ENCODE results near the gene DSTYK. TPM values are rescaled to one million over a fixed set of nuclear protein-coding genes. Genes with fewer than 3 reads are reported as not detected.

Gene DSTYK
- total RNA-seq, 1 experiment from 2014 or later: 8.4 TPM

- peaks cover 7% of the 10 kb centered on the region; the same call in 1 of the 2 replicates for H3K36me3 ChIP-seq (ENCODE audit: low read depth, low read length)
- ATAC-seq: peak; percentile 95
- no peaks in the 10 kb centered on the region for H3F3A ChIP-seq (ENCODE audit: low read length, unreplicated experiment)
- peaks cover 35% of the 10 kb centered on the region for H3K79me2 ChIP-seq (ENCODE audit: low read length)
- no peaks in the 10 kb centered on the region for H4K20me1 ChIP-seq (ENCODE audit: low read length)
- H2AFZ ChIP-seq (ENCODE audit: low read length): no peak overlapping the region
- no peaks in the 10 kb centered on the region for H3K9me2 ChIP-seq (replicated peaks; ENCODE audit: low read length)
- peak; percentile 82 for DNase-seq
- H3K9ac ChIP-seq (ENCODE audit: low read length): no peak overlapping the region
- peaks cover 12% of the 10 kb centered on the region for H3K4me1 ChIP-seq (ENCODE audit: insufficient read depth, low read length)
- intact Hi-C loops (cut with micrococcal nuclease): no loop called here
- ChIA-PET CTCF (no interaction called here), POLR2A (ENCODE audit: unreplicated experiment) (no interaction called here)
- TF ChIP-seq EZH2phosphoT487 (IDR thresholded peaks at IDR 0.05; ENCODE audit: borderline replicate concordance, low read length) (no peak), CTCF (conservative IDR thresholded peaks at IDR 0.05; ENCODE audit: low read depth, low read length) (no peak), EZH2 (IDR thresholded peaks at IDR 0.05; ENCODE audit: low read length, unreplicated experiment) (no peak)
- 0 out of 2 replicates have a peak overlapping the region, but pooled peaks have one; percentile 9 for H3K4me2 ChIP-seq (ENCODE audit: low read length)
- no peak overlapping the region for H3K27ac ChIP-seq (ENCODE audit: low read length)
- H3K27me3 ChIP-seq (ENCODE audit: low read length): no peaks in the 10 kb centered on the region
- H3K4me3 ChIP-seq (ENCODE audit: low read length): no peak overlapping the region
- no TSS peak for BruUV-seq (replicated peaks)
- no peaks in the 10 kb centered on the region for H3K9me3 ChIP-seq (ENCODE audit: low read length)
Observed at GRCh38 chr1:205188098-205188497, 23.4 kb downstream of the DSTYK start.

- H3K36me3 ChIP-seq (ENCODE audit: low read depth, low read length): peaks cover 7% of the 10 kb centered on the region; the same call in 1 of the 2 replicates
- intact Hi-C loops (cut with micrococcal nuclease): no loop called here
- peaks cover 32% of the 10 kb centered on the region for H3K79me2 ChIP-seq (ENCODE audit: low read length)
- ChIA-PET POLR2A (ENCODE audit: unreplicated experiment) (no interaction called here), CTCF (no interaction called here)
- no peak overlapping the region for H3K4me2 ChIP-seq (ENCODE audit: low read length)
- no peak overlapping the region for H3K27ac ChIP-seq (ENCODE audit: low read length)
- H3F3A ChIP-seq (ENCODE audit: low read length, unreplicated experiment): no peaks in the 10 kb centered on the region
- no peak for ATAC-seq
- no peak for TF ChIP-seq EZH2 (IDR thresholded peaks at IDR 0.05; ENCODE audit: low read length, unreplicated experiment)
- TF ChIP-seq CTCF (conservative IDR thresholded peaks at IDR 0.05; ENCODE audit: low read depth, low read length): no peak
- TF ChIP-seq EZH2phosphoT487 (IDR thresholded peaks at IDR 0.05; ENCODE audit: borderline replicate concordance, low read length): no peak
- peaks cover 12% of the 10 kb centered on the region for H3K4me1 ChIP-seq (ENCODE audit: insufficient read depth, low read length)
- DNase-seq: no peak
- no TSS peak for BruUV-seq (replicated peaks)
- no peak overlapping the region for H3K4me3 ChIP-seq (ENCODE audit: low read length)
- H3K9me3 ChIP-seq (ENCODE audit: low read length): no peaks in the 10 kb centered on the region
- no peaks in the 10 kb centered on the region for H3K27me3 ChIP-seq (ENCODE audit: low read length)
- H4K20me1 ChIP-seq (ENCODE audit: low read length): no peaks in the 10 kb centered on the region
- H3K9ac ChIP-seq (ENCODE audit: low read length): no peak overlapping the region
- no peak overlapping the region for H2AFZ ChIP-seq (ENCODE audit: low read length)
- H3K9me2 ChIP-seq (replicated peaks; ENCODE audit: low read length): no peaks in the 10 kb centered on the region
Observed at GRCh38 chr1:205187420-205187819, 24.1 kb downstream of the DSTYK start.

- Histone ChIP-seq H3K27ac (ENCODE audit: low read length) (no peak overlapping the region), H4K20me1 (ENCODE audit: low read length) (no peaks in the 10 kb centered on the region), H3K9me3 (ENCODE audit: low read length) (no peaks in the 10 kb centered on the region), H3K27me3 (ENCODE audit: low read length) (no peaks in the 10 kb centered on the region), H3F3A (ENCODE audit: low read length, unreplicated experiment) (no peaks in the 10 kb centered on the region), H3K36me3 (ENCODE audit: low read depth, low read length) (peaks cover 7% of the 10 kb centered on the region; the same call in 1 of the 2 replicates), H3K9ac (ENCODE audit: low read length) (no peak overlapping the region), H3K4me2 (ENCODE audit: low read length) (no peak overlapping the region), H3K79me2 (ENCODE audit: low read length) (peaks cover 22% of the 10 kb centered on the region), H3K9me2 (replicated peaks; ENCODE audit: low read length) (no peaks in the 10 kb centered on the region), H3K4me3 (ENCODE audit: low read length) (no peak overlapping the region), H3K4me1 (ENCODE audit: insufficient read depth, low read length) (peaks cover 12% of the 10 kb centered on the region), H2AFZ (ENCODE audit: low read length) (no peak overlapping the region)
- intact Hi-C loops (cut with micrococcal nuclease): no loop called here
- TF ChIP-seq EZH2phosphoT487 (IDR thresholded peaks at IDR 0.05; ENCODE audit: borderline replicate concordance, low read length) (no peak), EZH2 (IDR thresholded peaks at IDR 0.05; ENCODE audit: low read length, unreplicated experiment) (no peak), CTCF (conservative IDR thresholded peaks at IDR 0.05; ENCODE audit: low read depth, low read length) (no peak)
- DNase-seq: no peak
- ChIA-PET POLR2A (ENCODE audit: unreplicated experiment) (no interaction called here), CTCF (no interaction called here)
- no TSS peak for BruUV-seq (replicated peaks)
- no peak for ATAC-seq
Observed at GRCh38 chr1:205186191-205186590, 25.3 kb downstream of the DSTYK start.

All from PC-3 (cell line).